Fibroblast of skin of right biceps (primary cell): ENCODE results near the gene MCC.
A peak's percentile ranks its signal among the peaks of the same experiment; 100 is the strongest.

Source experiments
- DNase-seq: peaks from one replicate; pipeline ENCODE4 v3.0.0-alpha.2; 2013

The MCC gene

GRCh38 chr5:113487781-113488644 lies at the start of gene MCC:
Gene MCC (minus strand): TSS chr5:113488453.
- DNase-seq = peak; percentile 90

DNA sequence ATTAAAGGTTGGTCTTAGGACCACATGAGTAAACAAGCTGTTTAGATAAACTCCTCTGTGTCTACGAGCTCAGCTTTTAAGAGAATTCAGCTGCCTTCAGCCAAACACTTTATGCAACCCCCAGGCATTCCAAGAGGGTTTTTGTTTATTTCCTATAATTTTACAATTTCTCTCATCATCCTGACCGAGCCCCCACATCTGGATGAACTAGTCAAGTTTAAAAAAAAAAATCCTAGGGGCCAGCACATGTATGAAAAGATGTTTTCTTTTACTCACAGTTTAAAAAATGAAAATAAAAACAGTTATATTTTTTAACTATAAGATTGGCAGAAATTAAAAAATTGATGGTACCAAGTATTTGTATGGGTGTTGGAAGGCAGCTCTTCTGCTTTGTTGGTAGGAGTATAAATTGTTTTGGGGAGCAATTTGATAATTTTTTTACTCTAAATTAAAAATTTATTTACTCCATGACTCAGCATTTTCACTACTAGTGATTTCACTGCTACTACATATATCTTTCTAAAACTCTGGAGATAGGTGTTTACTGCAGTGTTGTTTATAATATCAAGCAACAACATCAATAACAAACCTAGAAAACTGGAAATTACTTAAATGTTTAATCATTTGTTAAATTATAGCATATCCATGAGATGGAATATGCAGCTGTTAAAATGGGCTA lies 43.4 kb upstream of the MCC start:
- DNase-seq = no peak

DNA sequence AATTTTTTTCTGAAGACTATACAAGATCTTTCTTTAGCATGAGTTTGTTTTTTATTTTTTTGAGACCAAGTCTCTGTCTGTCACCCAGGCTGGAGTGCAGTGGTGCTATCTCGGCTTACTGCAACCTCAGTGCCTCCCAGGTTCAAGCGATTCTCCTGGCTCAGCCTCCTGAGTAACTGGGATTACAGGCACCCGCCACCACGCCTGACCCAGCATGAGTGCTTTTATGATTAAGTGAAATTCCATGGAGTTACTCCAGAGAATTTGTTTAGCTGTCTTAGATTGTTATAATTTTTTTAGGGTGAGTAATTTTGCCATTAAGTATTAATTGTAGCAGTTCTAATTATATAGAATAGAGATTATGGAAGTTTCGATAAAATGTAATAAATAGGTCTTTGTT lies 39.5 kb upstream of the MCC start:
- peak; percentile 19 for DNase-seq

DNA sequence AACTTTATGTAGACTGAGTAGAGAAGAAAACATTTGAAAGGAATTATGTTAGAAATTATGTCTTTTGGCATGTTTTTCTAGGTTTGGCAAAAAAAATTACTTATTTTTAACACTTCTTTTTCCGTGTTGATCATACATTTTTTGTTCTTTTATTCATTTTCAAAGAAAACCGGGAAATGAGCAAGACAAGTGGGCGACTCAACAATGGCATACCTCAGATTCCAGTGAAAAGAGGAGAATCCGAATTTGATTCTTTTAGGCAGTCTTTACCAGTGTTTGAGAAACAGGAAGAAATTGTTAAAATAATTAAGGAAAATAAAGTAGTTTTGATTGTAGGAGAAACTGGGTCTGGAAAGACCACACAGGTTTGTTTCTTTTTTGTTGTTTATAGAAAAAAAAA lies 38.2 kb upstream of the MCC start:
- DNase-seq = peak; percentile 17

DNA sequence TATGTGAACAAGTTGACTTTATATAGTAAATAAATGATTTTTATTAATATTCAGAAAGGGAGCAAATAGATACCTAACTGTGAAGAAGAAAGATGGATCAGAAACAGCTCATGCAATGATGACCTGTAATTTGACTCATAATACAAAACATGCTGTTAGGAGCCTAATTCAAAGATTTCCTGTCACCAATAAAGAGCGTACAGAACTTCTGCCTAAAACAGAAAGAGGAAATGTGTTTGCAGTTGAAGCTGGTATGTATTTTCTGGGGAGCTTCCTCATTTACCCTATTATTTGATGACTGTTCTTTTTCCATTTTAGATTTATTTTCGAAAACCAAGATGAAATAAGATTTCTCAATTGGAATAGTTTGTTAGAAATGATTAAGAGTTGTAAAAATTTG lies 36.7 kb upstream of the MCC start:
- no peak for DNase-seq

GRCh38 chr5:113523168-113523567 lies 34.9 kb upstream of the MCC start:
- DNase-seq = no peak

GRCh38 chr5:113520899-113521298 lies 32.6 kb upstream of the MCC start:
- DNase-seq = no peak

- DNase-seq = peak; percentile 61
Observed at GRCh38 chr5:113520429-113520828, 32.2 kb upstream of the MCC start.

GRCh38 chr5:113519412-113519811 lies 31.2 kb upstream of the MCC start:
- DNase-seq = no peak

DNA sequence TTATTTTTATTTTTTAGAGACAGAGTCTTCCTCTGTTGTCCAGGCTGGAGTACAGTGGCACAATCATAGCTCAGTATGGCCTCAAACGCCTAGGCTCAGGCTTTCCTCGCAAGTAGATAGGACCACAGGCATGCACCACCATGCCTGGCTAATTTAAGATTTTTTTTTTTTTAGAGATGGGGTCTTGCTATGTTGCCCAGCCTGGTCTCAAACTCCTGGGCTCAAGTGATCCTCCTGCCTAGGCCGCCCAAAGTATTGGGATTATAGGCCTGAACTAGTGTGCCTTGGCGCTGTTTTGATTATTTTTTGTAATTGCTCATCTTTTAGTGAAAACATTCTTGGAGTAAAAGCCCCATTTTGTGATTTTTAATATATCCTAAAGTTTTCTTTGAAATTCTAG lies 30.6 kb upstream of the MCC start:
- no peak for DNase-seq

GRCh38 chr5:113514289-113514635 lies 26.0 kb upstream of the MCC start:
- DNase-seq = no peak

GRCh38 chr5:113513384-113514288 lies 25.4 kb upstream of the MCC start, which contains the start of gene YTHDC2:
Gene YTHDC2 (plus strand): TSS chr5:113513694. CDS start chr5:113513896, 202 bp downstream.
- peak; percentile 88 for DNase-seq

GRCh38 chr5:113512341-113512740 lies 24.1 kb upstream of the MCC start:
- DNase-seq = no peak

DNA sequence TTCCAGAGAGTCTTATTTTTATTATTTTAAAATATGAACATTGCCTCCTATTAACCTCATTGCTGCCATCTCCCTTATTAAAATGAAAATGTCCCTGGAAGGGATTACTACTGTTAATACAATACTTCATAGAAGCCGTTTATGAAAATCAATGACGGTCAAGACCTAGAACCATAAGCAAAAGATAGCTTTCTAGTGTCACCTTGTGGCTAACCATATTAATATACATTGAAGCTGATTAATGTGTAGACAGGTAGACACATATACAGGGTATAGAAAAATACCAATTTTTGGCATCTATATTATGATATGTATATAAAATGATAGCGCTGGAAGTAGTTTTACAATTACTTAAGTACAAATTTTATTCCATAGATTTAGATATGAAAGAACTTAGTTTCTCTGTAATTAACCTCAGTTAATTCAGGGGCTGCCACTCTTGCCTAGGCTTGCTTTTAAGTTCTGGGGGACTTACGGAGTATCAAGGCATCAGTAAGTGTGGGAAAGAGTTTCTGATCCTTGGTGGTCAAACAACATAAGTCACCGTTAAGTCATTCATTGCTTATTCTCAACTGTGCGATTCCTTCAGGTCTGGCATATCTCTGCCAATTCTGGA lies 22.7 kb upstream of the MCC start:
- no peak for DNase-seq

- DNase-seq = no peak
Observed at GRCh38 chr5:113508756-113509155, 20.5 kb upstream of the MCC start.

GRCh38 chr5:113507601-113508000 lies 19.3 kb upstream of the MCC start:
- DNase-seq = no peak

- DNase-seq = no peak
Observed at GRCh38 chr5:113505181-113505580, 16.9 kb upstream of the MCC start.

DNA sequence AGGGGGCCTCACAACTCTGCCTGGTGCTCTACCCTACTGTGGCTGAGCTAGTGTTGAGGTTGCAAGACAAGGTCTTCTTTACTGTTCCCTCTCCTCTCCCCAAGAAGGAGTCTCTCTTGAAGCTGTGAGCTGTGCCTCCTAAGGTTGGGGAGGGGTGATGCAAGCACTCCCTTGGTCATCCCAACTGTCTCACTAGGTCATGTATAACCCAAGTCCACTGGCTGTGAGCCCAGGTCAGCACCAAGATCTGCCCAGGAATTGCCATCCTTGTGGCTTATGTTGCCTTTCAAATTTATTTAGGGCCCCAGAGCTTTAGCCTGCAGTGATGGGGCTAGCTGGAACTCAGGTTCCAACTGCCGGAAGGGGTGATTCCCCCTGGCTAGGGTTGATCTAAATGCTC lies 14.9 kb upstream of the MCC start:
- no peak for DNase-seq

- DNase-seq = no peak
Observed at GRCh38 chr5:113502073-113502472, 13.8 kb upstream of the MCC start.

GRCh38 chr5:113495422-113495841 lies 7.2 kb upstream of the MCC start:
- DNase-seq = peak; percentile 36

DNA sequence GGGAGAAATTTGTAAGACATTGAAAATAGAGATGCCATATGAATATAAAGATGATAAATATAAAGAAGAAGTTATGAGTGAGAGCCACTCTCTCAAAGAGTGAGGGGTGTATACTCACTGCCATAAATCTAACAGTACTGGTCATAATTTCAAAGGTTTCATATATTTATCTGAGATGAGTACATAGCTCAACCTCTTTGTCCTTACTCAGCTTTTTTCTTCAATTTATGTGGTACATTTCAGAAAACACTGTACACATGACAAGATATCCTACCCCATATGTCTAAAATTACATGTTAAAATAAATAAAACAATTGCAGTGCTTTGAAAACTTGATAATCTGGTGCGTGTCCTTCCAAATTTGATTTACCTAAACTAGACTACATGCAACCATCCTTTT lies 5.2 kb upstream of the MCC start:
- no peak for DNase-seq

DNA sequence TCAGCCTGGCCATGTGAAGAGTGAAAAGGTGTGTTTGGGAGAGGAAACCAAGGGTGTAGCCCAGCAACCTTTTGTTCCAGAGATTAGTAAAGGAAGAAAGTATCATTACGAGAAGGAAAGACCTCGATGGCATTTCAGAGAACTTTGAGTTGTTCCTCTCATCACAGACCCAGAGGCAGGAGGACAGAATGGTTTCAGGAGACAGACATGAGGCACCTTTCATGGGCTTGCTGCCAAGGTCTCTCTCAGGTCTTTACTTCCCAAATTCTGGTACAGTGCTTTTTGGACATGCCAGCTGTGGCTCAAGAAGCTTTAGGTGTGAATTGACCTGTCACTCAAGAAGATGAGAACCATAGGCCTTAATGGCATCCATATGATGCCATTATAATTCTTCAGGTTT lies 2.8 kb upstream of the MCC start:
- no peak for DNase-seq

GRCh38 chr5:113490317-113490716 lies 2.1 kb upstream of the MCC start:
- DNase-seq = no peak
